ENCODE data around the gene DNASE1.

DNASE1 gene

GRCh38 chr16:3701531-3701930 lies 47.0 kb downstream of the DNASE1 start:
- no peak for DNase-seq

GRCh38 chr16:3702082-3702481 lies 47.6 kb downstream of the DNASE1 start:
- no peak for DNase-seq

- no peak for DNase-seq
Observed at GRCh38 chr16:3706253-3707012, 51.9 kb downstream of the DNASE1 start.

Data from NCI-H187 (cell line).